Liver (tissue), 2 donors: ENCODE measurements around the gene SLC24A1.

Experiments used
- TF ChIP-seq, protein P1 (sequence below): fragments of 150-350 bp; IDR thresholded peaks from 2 replicates; pipeline ENCODE4 v1.5.1; 2017; ENCODE audit warnings: improper control_type of control experiment, low read depth, low read length; ENCODE audit not compliant: missing input control
- TF ChIP-seq, protein P2 (sequence below): IDR thresholded peaks from 2 replicates; pipeline ENCODE4 v1.6.1; 2016; ENCODE audit warnings: antibody characterized with exemption
- donor health status: healthy.

- TF ChIP-seq, protein P1, sequence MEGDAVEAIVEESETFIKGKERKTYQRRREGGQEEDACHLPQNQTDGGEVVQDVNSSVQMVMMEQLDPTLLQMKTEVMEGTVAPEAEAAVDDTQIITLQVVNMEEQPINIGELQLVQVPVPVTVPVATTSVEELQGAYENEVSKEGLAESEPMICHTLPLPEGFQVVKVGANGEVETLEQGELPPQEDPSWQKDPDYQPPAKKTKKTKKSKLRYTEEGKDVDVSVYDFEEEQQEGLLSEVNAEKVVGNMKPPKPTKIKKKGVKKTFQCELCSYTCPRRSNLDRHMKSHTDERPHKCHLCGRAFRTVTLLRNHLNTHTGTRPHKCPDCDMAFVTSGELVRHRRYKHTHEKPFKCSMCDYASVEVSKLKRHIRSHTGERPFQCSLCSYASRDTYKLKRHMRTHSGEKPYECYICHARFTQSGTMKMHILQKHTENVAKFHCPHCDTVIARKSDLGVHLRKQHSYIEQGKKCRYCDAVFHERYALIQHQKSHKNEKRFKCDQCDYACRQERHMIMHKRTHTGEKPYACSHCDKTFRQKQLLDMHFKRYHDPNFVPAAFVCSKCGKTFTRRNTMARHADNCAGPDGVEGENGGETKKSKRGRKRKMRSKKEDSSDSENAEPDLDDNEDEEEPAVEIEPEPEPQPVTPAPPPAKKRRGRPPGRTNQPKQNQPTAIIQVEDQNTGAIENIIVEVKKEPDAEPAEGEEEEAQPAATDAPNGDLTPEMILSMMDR: no peak
- TF ChIP-seq, protein P2, sequence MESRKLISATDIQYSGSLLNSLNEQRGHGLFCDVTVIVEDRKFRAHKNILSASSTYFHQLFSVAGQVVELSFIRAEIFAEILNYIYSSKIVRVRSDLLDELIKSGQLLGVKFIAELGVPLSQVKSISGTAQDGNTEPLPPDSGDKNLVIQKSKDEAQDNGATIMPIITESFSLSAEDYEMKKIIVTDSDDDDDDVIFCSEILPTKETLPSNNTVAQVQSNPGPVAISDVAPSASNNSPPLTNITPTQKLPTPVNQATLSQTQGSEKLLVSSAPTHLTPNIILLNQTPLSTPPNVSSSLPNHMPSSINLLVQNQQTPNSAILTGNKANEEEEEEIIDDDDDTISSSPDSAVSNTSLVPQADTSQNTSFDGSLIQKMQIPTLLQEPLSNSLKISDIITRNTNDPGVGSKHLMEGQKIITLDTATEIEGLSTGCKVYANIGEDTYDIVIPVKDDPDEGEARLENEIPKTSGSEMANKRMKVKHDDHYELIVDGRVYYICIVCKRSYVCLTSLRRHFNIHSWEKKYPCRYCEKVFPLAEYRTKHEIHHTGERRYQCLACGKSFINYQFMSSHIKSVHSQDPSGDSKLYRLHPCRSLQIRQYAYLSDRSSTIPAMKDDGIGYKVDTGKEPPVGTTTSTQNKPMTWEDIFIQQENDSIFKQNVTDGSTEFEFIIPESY: no peak
Observed at GRCh38 chr15:65603134-65603533, 18.6 kb upstream of the SLC24A1 start.
